Ishikawa (cell line): ENCODE results near the gene SSX3.
"Not testable (repeated sequence)": the region's sequence is repeated elsewhere in the genome, so short reads cannot be mapped to it uniquely, and the experiment has no call there.

Experiments
- CEBPB ChIP-seq: IDR thresholded peaks from 2 replicates; pipeline ENCODE4 v1.6.1; 2012
- CREB1 ChIP-seq: IDR thresholded peaks from 2 replicates; pipeline ENCODE4 v1.6.1; 2012; ENCODE audit warnings: low read depth
- EGR1 ChIP-seq: IDR thresholded peaks from 2 replicates; pipeline ENCODE4 v1.6.1; 2012
- EP300 ChIP-seq: IDR thresholded peaks from 2 replicates; pipeline ENCODE4 v1.6.1; 2012; ENCODE audit warnings: borderline replicate concordance
- FOXM1 ChIP-seq: IDR thresholded peaks from 2 replicates; pipeline ENCODE4 v1.6.1; 2012; ENCODE audit warnings: low read depth, borderline replicate concordance
- MAX ChIP-seq: IDR thresholded peaks from 2 replicates; pipeline ENCODE4 v1.6.1; 2012
- NFIC ChIP-seq: IDR thresholded peaks from 2 replicates; pipeline ENCODE4 v1.6.1; 2012
- RAD21 ChIP-seq: IDR thresholded peaks from 2 replicates; pipeline ENCODE4 v1.6.1; 2012; ENCODE audit warnings: low read depth
- REST ChIP-seq: IDR thresholded peaks from 2 replicates; pipeline ENCODE4 v1.6.1; 2012; ENCODE audit warnings: low read depth, mild to moderate bottlenecking
- TAF1 ChIP-seq: IDR thresholded peaks from 2 replicates; pipeline ENCODE4 v1.6.1; 2012; ENCODE audit warnings: low read depth, mild to moderate bottlenecking
- TCF12 ChIP-seq: IDR thresholded peaks from 2 replicates; pipeline ENCODE4 v1.6.1; 2012; ENCODE audit warnings: low read depth
- TEAD4 ChIP-seq: IDR thresholded peaks from 2 replicates; pipeline ENCODE4 v1.6.1; 2012
- USF1 ChIP-seq: IDR thresholded peaks from 2 replicates; pipeline ENCODE4 v1.6.1; 2012
- YY1 ChIP-seq: IDR thresholded peaks from 2 replicates; pipeline ENCODE4 v1.6.1; 2012; ENCODE audit warnings: low read depth
- ZBTB7A ChIP-seq: IDR thresholded peaks from 2 replicates; pipeline ENCODE4 v1.6.1; 2012; ENCODE audit warnings: low read depth

The SSX3 gene

GRCh38 chrX:48356315-48357094 lies at the start of gene SSX3:
SSX3 (minus strand) TSS chrX:48356703; CDS start chrX:48355249, 1,454 bp downstream.
- not testable (repeated sequence) for TF ChIP-seq RAD21, ZBTB7A, NFIC

- not testable (repeated sequence) for TF ChIP-seq FOXM1, NFIC, EGR1
These were observed 26.7 kb upstream of the SSX3 start, which contains the start of gene SSX4 for GRCh38 chrX:48383239-48383638. SSX4 (plus strand) TSS chrX:48383539; CDS start chrX:48384054, 515 bp downstream.

GRCh38 chrX:48357681-48358080 lies 1.2 kb upstream of the SSX3 start:
- no peak for TF ChIP-seq REST
- TF ChIP-seq TAF1, result no peak
- TF ChIP-seq CREB1, result no peak
- TF ChIP-seq TCF12, result no peak
- TF ChIP-seq CEBPB, result no peak
- no peak for TF ChIP-seq YY1
- TF ChIP-seq ZBTB7A, result no peak
- TF ChIP-seq RAD21, result no peak
- TF ChIP-seq FOXM1, result no peak
- TF ChIP-seq EP300, result no peak
- TF ChIP-seq MAX, result no peak
- no peak for TF ChIP-seq TEAD4
- no peak for TF ChIP-seq NFIC
- no peak for TF ChIP-seq USF1
- TF ChIP-seq EGR1, result no peak

GRCh38 chrX:48346059-48346458 lies 10.4 kb downstream of the SSX3 start:
- peak; percentile 60; the same call in 1 of the 2 replicates for TF ChIP-seq REST

- no peak for TF ChIP-seq NFIC
These were observed 50.3 kb downstream of the SSX3 start for GRCh38 chrX:48306175-48306574.
